ENCODE data around the gene GPM6B.

GPM6B gene

GRCh38 chrX:13816643-13817627 lies at the start of gene GPM6B:
Gene GPM6B (minus strand): TSS chrX:13817093. CDS start chrX:13816904, 189 bp downstream.
- DNase-seq (ENCODE audit: low spot score) = no peak

- DNase-seq (ENCODE audit: low spot score) = no peak
Observed at GRCh38 chrX:13864264-13864663, 47.4 kb upstream of the GPM6B start.

GRCh38 chrX:13863324-13863723 lies 46.4 kb upstream of the GPM6B start:
- DNase-seq (ENCODE audit: low spot score) = no peak

- no peak for DNase-seq (ENCODE audit: low spot score)
Observed at GRCh38 chrX:13859724-13860123, 42.8 kb upstream of the GPM6B start.

- no peak for DNase-seq (ENCODE audit: low spot score)
Observed at GRCh38 chrX:13857804-13858203, 40.9 kb upstream of the GPM6B start.

- no peak for DNase-seq (ENCODE audit: low spot score)
Observed at GRCh38 chrX:13855689-13856450, 39.0 kb upstream of the GPM6B start.

- DNase-seq (ENCODE audit: low spot score) = no peak
Observed at GRCh38 chrX:13854003-13854402, 37.1 kb upstream of the GPM6B start.

GRCh38 chrX:13852001-13852695 lies 35.3 kb upstream of the GPM6B start:
- DNase-seq (ENCODE audit: low spot score) = no peak

- DNase-seq (ENCODE audit: low spot score) = no peak
Observed at GRCh38 chrX:13845721-13846378, 29.0 kb upstream of the GPM6B start.

GRCh38 chrX:13843150-13843721 lies 26.3 kb upstream of the GPM6B start:
- no peak for DNase-seq (ENCODE audit: low spot score)

GRCh38 chrX:13840121-13840520 lies 23.2 kb upstream of the GPM6B start:
- DNase-seq (ENCODE audit: low spot score) = no peak

GRCh38 chrX:13837290-13837745 lies 20.4 kb upstream of the GPM6B start:
- DNase-seq (ENCODE audit: low spot score) = no peak

- no peak for DNase-seq (ENCODE audit: low spot score)
Observed at GRCh38 chrX:13836575-13836974, 19.7 kb upstream of the GPM6B start.

- no peak for DNase-seq (ENCODE audit: low spot score)
Observed at GRCh38 chrX:13835825-13836224, 18.9 kb upstream of the GPM6B start.

GRCh38 chrX:13834355-13834754 lies 17.5 kb upstream of the GPM6B start:
- no peak for DNase-seq (ENCODE audit: low spot score)

GRCh38 chrX:13829983-13830382 lies 13.1 kb upstream of the GPM6B start:
- DNase-seq (ENCODE audit: low spot score) = no peak

- no peak for DNase-seq (ENCODE audit: low spot score)
Observed at GRCh38 chrX:13828392-13828791, 11.5 kb upstream of the GPM6B start.

GRCh38 chrX:13827298-13828090 lies 10.6 kb upstream of the GPM6B start:
- DNase-seq (ENCODE audit: low spot score) = no peak

GRCh38 chrX:13826770-13827169 lies 9.9 kb upstream of the GPM6B start:
- DNase-seq (ENCODE audit: low spot score) = no peak

- no peak for DNase-seq (ENCODE audit: low spot score)
Observed at GRCh38 chrX:13825178-13825762, 8.4 kb upstream of the GPM6B start.

Measured in AG08396 (cell line).